Kidney capillary endothelial cell (primary cell): ENCODE results near the gene OSBPL10.

Experiments used
- DNase-seq: peaks from one replicate; pipeline ENCODE4 v3.0.0-alpha.2; 2018; ENCODE audit warnings: low spot score

Gene OSBPL10

DNA sequence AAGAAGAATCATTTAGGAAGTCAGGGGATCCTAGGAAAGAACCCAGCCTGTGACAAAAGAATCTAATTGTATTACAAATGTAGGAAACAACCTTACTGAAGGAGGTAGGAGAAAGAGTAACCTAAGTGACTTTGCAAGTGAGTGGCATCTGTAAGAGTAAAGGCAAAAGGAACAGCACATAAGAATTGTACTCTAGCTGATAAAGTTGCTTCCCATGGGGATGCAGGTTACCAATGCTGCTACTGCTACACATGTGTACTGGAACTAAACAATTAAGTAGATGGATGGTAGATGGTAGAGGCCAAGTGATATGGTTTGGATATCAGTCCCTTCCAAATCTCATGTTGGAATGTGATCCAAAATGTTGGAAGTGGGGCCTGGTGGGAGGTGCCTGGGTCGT, 60.8 kb downstream of the OSBPL10 start:
- no peak for DNase-seq

DNA sequence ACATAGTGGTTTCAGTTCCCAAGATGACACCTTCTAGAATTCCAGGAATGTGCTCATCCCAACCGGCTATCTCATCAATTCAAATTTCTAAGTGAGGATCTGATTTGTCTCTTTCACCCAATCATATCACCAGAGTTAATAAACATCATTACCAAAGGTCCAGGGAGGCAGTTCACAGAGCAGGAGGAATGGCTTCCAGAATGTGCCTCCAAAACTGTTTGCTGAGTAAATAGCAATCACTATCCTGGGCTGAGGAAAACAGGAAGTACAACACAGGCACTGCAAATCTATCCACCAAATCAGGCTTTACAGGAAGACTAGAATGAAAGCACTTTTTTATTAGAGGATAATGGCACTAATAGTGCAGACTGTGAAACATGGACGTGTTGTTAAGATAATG, 61.5 kb downstream of the OSBPL10 start:
- no peak for DNase-seq

GRCh38 chr3:31918179-31919150, 62.6 kb downstream of the OSBPL10 start:
- DNase-seq = no peak

- DNase-seq = no peak
Measured at GRCh38 chr3:31917303-31918005, 63.6 kb downstream of the OSBPL10 start.

GRCh38 chr3:31911643-31912042, 69.4 kb downstream of the OSBPL10 start:
- DNase-seq = no peak

GRCh38 chr3:31911124-31911523, 69.9 kb downstream of the OSBPL10 start:
- no peak for DNase-seq

DNA sequence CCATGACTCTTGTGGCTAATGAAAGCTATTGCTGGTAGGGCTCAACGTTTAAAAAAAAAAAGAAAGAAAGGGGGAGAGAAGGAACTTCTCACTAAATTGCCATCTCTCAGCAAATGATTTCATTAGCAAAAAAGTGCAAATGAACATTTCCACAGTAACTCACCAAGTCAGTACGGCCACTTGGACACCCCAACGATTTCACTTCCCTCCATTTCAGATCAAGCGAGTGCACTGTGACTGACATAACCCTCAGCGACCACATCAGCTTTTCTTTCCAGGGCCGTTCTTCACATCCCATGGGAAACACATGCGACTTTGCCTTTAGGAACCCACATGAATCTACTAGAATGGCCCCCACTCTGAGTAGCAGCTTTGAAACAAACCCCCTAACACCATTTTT, 71.6 kb downstream of the OSBPL10 start:
- DNase-seq = no peak

DNA sequence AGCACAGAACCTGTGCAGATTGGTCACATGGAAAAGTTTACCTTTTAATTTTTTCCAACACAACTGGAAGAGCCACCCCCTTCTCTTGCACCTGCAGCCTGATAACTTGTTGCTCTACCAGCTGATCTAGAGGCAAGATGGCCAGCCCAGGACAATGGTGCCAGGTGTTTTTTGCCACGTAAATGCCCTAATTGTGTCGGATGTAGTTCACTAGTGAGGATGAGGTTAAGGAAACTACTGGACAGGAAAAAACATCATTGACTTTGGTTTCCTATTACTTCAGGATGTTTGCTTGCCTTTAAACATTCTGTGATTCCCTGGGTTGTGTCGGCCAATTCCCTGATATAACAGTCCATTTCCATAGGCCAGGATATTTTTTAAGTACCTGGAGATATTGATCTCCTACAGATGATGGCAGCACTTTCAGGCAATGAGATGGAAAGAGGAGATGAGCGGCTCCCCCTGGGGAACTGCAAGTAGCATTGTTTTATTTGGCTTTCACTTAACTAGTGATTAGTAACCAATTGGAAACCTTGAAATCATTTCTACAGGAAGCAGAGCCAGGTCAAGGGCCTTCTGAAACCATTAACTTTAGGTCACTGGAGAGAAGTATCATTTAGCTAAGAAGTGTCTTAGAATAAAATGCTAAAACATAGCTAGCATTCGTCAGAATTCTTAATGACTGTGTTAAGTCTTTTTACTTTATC, 72.5 kb downstream of the OSBPL10 start:
- no peak for DNase-seq

- no peak for DNase-seq
Measured at GRCh38 chr3:31906182-31906581, 74.9 kb downstream of the OSBPL10 start.

DNA sequence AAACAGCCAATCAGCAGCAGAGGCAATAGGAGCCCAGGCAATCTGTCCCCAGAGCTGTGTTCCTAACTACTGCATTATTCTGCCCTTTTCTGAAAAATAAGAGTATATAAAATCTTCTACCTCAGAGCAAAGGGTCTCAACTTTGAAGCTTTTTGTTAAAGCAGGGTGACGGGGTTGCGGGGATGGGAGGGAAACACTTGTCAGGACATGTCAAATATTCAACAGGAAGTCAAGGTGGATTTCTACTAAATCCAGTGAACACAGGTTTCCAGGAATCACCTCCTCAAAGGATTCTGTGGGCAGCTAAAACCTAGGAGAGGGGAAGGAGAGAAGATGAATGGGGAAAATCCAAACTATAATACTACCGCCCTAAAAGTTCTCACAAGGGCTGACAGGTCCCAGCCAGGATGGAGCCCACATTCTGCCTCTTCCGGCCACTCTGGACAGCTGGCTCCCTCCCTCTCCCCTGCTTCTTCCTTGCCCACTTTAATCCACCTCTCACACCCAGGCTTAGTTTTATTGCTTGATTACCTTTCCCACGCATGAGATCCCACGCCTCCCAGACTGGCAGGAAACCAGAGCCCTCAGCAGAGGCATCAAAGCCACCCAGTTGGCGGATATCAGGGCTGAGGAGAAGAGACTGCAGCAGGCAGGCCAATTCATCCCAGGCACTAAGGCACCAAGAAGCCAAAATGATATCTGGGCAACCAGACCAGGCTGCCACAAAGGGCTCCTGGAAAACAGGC, 77.2 kb downstream of the OSBPL10 start:
- no peak for DNase-seq

GRCh38 chr3:31900583-31900982, 80.5 kb downstream of the OSBPL10 start:
- no peak for DNase-seq

GRCh38 chr3:31896648-31897433, 84.2 kb downstream of the OSBPL10 start:
- DNase-seq = no peak

DNA sequence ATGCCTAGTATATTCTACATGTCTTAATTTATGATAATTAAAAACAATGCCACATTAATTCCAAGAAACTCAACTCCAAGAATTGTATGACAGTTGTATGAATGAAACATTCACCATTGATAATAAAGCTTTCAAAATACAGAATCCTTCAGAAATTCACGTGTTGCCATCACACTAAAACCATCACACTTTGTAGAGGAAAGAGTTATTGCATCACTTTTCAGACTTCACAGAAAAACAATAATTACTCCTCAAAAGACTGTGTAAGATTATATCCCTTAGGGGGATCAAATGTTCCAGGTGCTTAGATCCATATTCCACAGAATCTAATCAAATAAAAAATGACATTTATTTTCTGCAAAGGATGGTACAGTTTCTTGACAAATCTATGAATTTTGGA, 85.0 kb downstream of the OSBPL10 start:
- no peak for DNase-seq

DNA sequence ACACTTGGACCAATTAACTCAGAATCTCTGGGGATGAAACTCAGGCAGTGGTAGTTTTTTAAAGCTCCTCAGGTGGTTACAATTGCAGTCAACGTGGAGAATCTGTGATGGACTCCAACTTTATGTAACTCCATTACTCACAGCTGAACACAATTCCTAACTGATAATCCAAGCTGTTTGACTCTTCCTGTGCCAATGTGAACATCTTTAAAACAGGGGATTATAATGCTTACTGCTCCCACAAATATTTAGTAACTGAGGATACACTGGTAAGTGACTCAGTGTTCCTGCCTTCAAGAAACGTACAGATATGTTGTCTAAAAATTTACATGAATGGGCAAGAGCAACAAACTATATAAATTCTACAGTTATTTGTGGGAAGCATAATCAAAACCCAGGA, 85.6 kb downstream of the OSBPL10 start:
- no peak for DNase-seq

DNA sequence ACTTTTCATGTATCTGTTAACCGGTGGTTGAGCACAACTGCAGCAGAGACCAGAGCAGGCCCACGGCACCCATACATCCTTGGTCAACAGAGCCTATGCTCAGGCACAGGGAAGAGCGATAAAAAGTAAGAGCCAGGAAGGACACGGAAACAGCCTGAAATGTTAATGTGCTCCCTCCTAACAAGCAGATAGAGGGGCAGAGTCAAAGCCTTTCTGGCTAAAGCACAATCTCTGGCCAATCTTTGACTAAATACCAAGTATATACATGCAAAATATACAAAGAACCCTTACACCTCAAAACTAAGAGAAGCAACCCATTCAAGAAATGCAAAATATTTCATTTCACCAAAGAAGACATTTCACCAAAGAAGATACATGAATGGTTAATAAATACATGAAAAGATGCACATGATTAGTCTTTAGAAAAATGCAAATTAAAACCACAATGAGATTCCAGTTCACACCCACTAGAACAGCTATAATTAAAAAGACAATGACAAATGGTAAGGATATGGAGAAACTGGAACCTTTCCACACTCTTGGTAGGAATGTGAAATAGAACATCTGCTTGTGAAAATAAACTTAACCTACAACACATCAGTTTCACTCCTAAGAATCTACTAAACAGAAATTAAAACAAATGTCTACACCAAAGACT, 88.0 kb downstream of the OSBPL10 start:
- DNase-seq = no peak

DNA sequence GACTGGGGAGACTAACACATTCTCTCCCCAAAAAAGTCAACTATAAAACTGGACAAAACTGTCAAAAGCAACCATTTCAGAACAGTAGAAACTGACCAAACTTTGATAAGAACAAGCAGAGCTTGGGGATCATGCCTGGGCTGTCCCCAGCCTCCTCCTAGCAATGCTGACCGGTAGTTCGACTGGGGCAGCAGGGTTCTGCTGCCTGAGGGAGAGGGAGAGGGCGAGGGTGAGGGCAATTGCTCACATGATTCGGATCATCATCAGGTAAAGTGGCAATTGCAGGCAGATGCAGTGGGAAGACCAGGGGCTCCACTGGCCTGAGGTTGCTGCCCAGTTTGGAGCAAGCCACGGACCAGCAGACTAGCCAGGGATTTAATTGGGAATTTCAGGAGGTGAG, 88.6 kb downstream of the OSBPL10 start:
- DNase-seq = no peak

- DNase-seq = no peak
Measured at GRCh38 chr3:31891876-31892455, 89.1 kb downstream of the OSBPL10 start.

GRCh38 chr3:31890742-31891469, 90.2 kb downstream of the OSBPL10 start:
- no peak for DNase-seq

GRCh38 chr3:31890007-31890406, 91.1 kb downstream of the OSBPL10 start:
- DNase-seq = no peak

GRCh38 chr3:31885235-31885634, 95.8 kb downstream of the OSBPL10 start:
- DNase-seq = no peak
